GM18499 (cell line): ENCODE results near the gene DYNLT5.
"Not testable (repeated sequence)": the region's sequence is repeated elsewhere in the genome, so short reads cannot be mapped to it uniquely, and the experiment has no call there.

Experiments
- ATAC-seq: cut with Tn5 transposase; IDR thresholded peaks from one replicate; pipeline ENCODE4 v1.9.1; 2021; ENCODE audit warnings: moderate number of reproducible peaks; ENCODE audit not compliant: insufficient read depth, unreplicated experiment

DYNLT5 gene, protein sequence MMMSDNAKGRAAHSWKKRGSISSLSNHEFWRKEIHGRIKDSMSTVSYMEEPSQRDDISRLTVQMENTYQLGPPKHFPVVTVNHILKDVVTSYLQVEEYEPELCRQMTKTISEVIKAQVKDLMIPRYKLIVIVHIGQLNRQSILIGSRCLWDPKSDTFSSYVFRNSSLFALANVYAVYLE

DNA sequence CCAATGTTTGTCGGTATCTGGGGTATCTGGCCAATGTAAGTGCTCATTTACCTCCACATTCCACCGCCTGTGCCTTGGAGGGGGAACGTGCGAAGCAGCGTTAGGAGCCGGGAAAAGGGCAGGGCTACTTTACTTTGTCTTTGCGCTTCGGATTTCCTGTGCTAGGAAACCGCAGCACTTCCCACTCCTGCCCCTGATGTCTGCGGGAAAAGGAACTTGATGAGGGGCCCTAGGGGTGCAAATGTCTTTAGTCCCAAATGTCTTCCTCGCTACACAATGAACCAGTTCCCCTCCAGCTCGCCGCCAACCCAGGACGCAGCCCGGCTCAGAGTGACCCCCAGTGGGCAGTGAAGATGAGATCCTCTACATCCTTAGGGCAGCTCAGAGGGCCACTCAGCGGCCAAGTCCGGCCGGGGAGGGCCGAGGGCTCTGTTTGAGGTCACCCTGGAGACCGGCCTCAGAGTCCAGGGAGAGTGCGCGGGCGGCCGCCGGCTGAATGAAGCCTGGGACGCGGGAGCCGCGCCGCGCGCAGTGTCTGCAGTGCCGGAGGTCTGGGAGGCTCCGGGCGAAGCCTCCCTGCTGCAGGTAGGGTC, at the start of gene DYNLT5:
Gene DYNLT5, plus strand, starts transcription at position 460 of the 593 bp plus-strand sequence. CDS start 2,200 bp downstream, outside the sequence.
- ATAC-seq, result no peak

DNA sequence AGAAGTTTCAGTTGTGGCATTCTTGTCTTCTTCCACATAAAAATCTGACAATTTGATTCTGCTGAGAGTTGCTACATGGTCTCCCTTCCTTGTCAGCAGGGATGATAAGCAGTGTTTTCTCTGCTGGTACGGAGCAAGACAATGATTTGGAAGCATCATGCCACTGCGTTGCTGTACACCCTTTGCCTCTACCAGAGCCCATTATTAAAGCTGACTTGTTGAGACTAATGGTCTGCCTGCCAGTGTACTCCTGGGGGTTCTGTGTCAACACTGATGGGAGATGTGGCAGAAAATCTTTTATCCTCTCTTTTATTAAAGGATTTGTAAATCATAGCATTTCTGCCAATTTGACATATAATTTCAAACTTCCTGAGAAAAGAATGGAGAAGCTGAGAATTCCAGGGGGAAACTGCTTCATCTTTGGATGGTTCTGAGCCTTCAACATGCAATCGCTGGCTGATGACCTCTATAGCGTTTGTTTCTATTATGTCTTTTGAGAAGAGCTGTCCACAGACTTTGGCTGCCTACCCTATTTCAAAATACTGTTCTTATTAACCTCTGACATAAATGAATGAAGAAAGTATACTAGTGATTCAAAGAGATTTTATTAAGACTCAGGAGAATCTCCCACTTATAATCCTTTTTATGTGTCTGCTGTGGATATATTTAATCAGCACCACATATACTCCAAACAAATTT, 47.9 kb upstream of the DYNLT5 start:
- no peak for ATAC-seq

DNA sequence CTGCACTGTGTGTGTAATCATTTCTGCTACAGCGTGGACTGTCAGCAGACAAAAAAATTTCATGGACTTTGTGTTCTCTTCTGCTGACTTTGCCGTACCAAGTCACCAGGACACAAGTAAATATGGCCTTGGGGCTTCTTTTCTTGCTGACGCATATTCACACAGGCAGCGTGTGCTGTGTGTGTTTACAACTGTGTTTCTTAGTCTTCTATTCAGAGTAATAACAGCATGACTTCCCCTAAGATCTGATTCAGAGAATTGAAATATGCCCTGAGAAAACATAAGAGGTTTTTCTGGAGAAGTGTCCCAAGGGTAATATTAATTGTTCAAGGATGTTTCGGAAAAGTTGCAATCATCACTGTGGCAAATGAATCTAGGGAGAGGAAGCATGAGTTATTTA, 47.1 kb upstream of the DYNLT5 start:
- ATAC-seq, result no peak

DNA sequence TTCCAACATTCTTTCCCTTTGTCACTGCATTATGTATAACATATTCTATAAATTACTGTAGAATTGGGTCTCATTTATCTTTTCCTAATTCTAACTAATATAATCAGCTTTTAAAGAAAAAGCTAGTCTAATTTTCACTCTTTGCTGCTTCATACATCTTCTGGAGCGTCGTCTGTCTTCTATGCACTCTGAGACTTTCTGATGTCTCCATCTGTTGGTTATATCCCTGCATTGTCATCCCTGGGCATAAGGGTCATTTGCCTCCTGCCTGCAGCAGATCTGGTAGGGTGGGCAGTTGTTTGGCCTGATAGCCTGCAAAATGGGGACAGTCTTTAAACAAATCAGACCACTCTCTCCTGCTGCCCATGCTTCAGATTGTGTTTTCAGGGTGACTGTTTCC, 40.8 kb upstream of the DYNLT5 start:
- ATAC-seq, result no peak

DNA sequence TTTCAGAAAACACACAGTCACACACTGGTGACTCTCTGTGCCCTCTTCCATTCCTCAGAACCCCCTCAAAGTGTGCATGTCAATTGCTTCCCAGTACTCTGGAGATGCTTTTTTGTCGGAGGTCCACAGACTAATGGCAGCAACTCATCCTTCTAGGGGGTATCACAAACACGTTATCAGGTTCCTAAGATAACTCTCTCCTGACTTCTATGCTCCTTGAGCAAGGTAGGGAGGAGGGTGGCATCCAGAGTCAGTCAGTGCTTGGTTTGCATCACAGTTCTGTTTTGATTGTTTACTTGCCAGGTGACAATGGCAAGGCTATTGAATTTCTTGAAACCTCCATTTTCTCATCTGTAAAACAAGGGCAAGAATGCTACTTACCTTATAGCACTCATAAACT, 39.4 kb upstream of the DYNLT5 start:
- no peak for ATAC-seq

DNA sequence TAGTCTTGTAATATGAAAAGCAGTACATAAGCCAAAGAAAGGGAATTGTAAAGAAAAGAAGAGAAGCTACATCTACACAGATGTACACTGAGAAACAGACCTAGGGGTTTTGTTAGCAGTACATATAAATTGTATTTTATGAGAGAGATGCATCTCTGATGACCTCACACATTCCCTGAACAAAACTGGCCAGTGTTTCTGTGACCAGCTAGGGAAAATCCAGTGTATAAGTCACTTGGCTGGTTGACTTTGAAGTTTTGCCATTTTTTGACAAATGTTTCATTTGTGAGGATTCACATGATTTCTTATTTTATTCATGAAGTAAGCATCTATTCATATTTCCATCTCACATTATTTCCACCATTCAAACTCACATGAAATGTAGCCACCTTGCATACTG, 28.3 kb upstream of the DYNLT5 start:
- ATAC-seq, result no peak

DNA sequence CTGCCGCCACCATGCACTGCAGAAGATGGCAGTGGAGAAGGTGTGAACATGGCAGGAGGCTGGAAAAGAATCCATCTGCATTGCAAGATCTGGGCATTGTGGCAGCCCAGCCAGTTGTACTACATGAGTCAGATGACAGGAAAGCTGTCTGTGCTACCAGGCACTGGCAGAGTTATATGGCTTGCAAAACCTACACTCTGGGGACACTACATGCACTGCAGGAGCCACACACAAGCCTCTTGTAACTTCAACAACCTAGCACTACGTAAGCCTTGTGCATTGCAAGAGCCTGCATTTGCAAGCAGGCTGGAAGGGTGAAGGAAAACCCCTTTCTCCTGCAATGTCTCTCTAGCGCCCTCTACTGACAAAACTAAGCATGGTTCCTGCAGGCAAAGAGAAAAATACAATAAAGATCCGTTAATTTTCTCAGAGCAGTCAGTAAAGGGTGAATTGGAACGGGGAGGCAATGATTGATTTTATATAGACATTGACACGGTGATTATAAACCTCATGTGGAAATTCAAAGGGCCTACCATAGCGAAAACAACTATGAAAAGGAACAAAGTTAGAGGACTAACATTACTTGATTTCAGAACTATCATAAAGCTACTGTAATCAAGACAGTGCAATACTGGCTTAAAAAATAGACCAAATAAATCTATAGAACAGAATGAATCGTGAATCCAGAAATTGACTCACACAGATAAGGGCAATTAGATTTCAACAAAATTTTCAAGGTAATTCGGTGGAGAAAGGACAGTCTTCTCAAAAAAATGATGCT, 26.2 kb upstream of the DYNLT5 start:
- ATAC-seq, result peak; percentile 69

DNA sequence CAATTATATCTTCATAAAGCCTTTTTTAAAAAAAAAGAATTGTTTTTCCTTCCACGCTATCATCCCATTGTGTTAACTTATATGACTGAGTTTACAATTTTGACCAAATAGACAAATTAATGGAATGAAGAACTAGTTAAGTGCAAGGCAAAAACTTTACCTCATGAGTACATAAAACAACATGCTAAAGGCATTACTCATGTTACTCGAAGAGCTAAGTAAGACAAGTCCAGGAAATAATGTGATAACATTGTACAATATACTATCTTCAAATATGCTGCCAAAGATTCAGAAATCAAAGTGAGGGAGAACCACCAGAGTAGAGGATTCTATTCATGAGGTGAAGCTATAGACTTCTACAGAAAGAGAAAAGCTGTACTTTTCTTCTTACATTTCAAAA, 24.2 kb upstream of the DYNLT5 start:
- no peak for ATAC-seq

DNA sequence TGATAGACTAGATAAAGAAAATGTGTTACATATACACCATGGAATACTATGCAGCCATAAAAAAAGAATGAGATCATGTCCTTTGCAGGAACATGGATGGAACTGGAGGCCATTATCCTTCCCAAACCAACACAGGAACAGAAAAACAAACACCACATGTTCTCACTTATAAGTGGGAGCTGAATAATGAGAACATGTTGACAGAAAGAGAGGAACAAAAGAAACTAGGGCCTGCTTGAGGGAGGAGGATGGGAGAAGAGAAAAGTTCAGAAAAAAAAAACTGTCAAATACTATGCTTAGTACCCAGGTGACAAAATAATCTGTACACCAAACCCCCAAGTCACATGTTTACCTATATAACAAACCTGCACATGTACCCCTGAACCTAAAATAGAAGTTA, 23.5 kb upstream of the DYNLT5 start:
- not testable (repeated sequence) for ATAC-seq

DNA sequence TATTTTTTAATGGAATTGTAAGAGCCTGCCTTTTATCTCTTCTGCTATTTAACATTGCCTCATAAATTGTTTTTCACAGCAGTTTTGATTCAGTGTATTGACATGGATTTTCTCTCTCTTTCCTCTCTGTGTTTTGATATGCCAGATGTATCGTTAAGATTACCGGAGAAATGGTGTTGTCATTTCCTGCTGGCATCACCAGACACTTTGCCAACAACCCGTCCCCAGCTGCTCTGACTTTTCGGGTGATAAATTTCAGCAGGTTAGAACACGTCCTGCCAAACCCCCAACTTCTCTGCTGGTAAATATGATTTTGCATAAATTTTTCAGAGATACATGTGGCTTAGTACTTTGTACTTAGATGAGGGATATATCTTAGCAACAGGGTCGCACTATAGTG, 23.1 kb upstream of the DYNLT5 start:
- no peak for ATAC-seq

DNA sequence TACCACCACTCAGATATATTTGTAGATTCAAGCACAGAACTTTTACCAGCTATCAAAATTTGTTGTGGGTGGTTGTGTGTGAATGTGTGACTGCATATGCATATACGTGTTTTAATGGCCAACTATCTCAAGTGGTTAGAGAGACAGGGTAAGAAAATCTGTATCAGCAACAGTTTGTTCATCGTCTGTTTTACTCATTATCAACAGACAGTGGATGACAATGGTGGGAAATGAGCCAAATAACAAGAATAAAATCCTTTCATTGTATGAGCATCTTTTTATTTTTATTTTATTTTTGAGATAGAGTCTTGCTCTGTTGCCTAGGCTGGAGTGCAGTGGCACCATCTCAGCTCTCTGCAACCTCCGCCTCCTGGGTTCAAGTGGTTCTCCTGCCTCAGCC, 22.7 kb upstream of the DYNLT5 start:
- no peak for ATAC-seq

DNA sequence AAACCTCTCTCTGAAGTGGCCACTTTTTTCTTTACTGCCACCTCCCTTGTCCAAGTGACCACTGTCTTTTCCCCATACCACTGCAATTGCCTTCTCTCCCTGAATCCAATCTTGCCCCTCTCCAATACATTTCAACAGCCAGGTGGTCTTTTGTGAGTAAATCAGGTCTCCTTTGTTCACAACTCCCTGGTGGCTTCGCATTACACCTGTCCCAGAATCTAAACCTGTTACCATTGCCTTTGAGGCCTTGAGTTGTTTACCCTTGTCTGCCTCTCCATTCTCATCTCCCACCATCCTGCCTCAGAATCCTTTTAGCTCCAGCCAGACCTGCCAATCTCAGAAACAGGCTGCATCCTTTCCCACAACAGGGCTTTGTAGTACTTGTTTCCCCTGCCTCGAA, 21.8 kb upstream of the DYNLT5 start:
- no peak for ATAC-seq

DNA sequence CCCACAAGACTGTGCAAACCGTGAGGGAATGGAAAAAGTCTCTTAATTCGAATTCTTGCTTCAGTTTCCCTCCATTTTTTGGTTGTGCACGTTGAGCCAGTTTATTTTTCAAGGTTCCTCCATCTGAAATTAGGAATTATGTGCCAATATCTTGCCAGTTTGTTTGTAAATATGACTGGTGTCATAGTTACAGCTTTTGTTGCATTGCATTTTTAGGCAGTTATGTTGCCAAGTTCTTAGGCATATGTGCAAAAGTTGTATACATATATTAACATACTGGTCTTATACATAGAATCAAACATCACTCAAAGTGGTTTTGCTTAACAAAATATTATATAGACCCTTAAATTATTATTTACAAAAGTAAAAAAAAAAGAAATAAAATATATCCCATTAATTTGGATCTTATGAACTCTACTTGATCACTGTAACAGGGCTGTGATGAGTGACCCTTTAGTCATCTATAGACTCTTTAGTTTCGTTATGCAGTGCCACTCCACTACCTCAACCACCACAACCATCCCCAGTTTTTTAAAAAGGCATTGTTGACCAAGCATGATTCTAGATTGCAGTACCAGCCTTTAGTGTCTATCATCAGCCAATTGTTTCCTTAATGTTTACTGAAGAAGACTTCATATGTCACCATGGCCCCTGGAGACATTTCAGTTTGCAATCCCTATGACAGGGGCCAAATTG, 20.9 kb upstream of the DYNLT5 start:
- ATAC-seq, result peak; percentile 58

DNA sequence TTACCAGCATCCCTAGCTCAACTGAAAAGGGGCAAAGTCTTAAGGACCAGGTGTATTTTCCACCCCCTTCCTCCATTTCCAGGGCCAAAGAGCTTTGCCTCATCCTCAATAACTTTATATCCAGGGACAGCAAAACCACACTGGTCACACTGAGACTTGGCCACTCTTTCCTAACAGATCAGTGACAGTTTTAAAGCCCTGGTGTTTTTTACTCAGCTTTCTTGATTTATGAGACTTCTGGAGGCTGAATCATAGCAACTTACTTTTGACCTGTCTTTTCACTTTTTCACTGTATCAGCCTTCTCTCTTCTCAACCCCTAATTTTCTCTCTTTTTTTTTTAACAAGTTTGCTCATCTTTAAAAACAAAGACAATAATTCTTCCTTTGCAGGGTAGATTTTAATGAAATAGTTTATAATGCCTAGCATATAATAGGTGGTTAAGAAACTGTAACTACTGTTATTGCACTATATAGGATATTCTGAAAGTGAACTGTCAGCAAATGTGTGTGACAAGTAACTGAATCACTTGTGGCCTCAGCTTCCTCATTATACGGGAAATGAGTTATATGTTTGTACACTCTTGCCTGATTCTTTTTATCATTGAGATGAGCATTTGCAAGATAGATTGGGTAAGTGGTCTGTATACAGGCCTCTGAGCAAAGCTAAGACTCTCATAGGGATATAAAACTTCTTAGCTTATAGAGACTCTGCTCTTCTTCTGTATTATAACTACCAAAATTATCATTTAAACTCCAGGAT, 19.7 kb upstream of the DYNLT5 start:
- ATAC-seq, result peak; percentile 53

DNA sequence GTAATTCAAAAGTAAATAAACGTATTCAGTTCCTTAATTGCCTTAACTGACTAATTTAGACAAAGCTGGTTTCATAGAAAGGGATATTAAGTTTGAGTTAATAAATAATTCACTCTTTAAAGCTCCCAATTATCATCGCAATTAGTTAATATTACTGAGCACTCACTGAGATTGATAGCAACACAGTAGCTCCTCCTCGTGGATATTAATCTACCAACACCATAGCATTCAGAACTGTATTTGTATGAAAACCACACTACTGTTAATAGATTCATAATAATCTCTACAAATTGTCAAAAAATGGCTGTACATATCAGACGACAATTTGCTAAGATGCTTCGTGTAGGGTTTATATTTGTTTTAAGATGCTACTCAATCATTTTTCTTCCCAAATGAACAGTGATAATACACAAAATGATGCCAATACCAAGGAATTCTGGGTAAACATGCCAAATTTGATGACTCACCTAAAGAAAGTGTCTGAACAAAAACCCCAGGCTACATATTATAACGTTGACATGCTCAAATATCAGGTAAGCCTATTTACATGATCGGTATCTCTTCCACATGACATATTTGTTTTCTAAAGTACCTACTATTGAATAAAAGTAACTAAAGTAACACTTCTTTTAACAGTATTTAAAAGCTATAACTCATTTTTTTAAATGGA, 18.8 kb upstream of the DYNLT5 start:
- no peak for ATAC-seq

DNA sequence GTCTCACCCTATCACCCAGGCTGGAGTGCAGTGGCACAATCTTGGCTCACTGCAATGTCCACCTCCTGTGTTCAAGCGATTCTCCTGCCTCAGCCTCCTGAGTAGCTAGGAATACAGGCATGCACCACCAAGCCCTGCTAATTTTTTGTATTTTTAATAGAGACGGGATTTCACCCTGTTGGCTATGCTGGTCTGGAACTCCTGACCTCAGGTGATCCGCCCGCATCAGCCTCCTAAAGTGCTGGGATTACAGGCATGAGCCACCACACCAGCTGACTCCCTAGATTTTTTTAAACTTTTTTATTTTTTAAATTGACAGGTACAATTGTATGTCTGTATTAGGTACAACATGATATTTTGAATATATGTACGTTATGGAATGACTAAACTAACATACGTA, 17.7 kb upstream of the DYNLT5 start:
- ATAC-seq, result not testable (repeated sequence)

DNA sequence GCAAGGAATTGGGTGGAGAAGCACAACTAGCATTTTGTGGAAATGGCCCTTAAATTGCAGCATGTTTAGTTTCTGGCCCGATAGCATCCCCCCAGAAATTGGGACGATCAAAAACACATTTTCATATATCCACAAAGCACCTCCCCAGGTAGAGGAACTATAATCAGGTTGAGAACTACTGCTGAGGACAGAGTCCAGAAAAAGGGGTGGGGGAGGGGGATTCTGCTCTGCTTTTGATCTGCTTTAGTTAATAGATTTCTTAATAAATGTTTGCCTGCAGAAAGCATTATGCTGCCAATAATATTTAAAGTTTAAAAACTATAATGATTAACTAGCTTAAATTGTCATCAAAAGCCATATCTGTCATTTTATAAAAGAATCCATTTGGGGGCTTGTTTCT, 14.4 kb upstream of the DYNLT5 start:
- no peak for ATAC-seq

DNA sequence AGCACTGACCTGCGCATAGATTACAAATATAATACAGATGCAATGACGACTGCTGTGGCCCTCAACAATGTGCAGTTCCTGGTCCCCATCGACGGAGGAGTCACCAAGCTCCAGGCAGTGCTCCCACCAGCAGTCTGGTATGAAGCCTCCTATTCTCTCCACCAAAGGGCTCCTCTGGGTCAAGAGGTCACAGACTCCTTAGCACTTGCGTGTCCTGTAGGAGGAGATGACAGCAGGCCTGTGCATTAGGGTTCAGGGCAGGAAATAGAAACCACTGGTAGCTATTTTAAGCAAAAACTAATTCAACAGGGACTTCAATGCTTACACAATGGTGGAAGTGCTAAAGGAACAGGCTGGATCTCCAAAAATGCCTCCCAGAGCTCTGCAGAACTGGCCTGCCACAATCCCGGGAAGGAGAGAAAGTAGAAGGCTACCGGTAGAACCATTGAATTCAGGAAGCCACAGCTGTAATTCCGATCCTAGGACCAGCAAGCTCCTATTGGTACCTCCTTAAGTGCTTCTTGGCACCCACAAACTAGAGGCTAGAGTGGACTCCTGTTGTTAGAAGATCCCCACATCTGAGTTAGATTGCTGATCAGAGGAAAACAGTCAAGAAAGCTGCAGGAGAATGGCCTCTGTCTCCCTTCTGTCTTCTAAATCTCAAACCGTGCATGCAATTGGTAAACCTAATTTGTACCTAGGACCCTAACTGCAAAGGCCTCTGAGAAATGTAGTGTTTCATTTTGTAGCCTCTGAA, 12.7 kb upstream of the DYNLT5 start:
- ATAC-seq, result no peak

DNA sequence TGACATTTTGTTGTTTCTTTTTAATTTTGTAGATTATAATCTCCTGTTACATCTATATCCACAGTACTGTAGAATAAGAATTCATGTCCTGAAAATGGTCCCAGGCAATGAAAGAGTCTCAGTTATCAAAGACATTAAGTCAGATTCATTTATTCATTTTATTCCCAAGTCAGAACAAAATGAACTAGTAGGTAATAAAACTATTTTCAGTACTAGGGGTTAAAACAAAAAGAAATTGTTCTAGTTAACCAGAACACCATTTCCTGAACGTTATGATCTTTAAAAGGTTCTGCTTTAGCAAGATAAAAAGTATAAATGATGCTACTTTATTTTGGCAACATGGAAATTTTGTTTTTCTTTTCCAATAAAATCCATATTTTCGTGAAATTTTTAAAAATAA, 6.8 kb upstream of the DYNLT5 start:
- ATAC-seq, result no peak
